ENCODE measurements around the gene CAPZB.

Gene CAPZB

GRCh38 chr1:19404748-19405147 is 80.6 kb downstream of the CAPZB start:
- no peak for DNase-seq

GRCh38 chr1:19403256-19403655 is 82.1 kb downstream of the CAPZB start:
- DNase-seq, result no peak

GRCh38 chr1:19402031-19402813 is 83.1 kb downstream of the CAPZB start:
- no peak for DNase-seq

GRCh38 chr1:19401535-19401889 is 83.8 kb downstream of the CAPZB start:
- no peak for DNase-seq

GRCh38 chr1:19400875-19401534 is 84.3 kb downstream of the CAPZB start:
- DNase-seq, result no peak

GRCh38 chr1:19400192-19400611 is 85.1 kb downstream of the CAPZB start:
- DNase-seq, result no peak

- DNase-seq, result peak in 1 of 2 donors; percentile 18
Measured at GRCh38 chr1:19398309-19398760, 87.0 kb downstream of the CAPZB start.

- no peak for DNase-seq
Measured at GRCh38 chr1:19397217-19397945, 88.0 kb downstream of the CAPZB start.

GRCh38 chr1:19396280-19396679 is 89.1 kb downstream of the CAPZB start:
- no peak for DNase-seq

- no peak for DNase-seq
Measured at GRCh38 chr1:19395678-19396192, 89.6 kb downstream of the CAPZB start.

GRCh38 chr1:19393046-19393445 is 92.3 kb downstream of the CAPZB start:
- DNase-seq, result no peak

- no peak for DNase-seq
Measured at GRCh38 chr1:19392221-19392620, 93.1 kb downstream of the CAPZB start.

- DNase-seq, result no peak
Measured at GRCh38 chr1:19391596-19391981, 93.8 kb downstream of the CAPZB start.

- DNase-seq, result peak; percentile 59 to 60
Measured at GRCh38 chr1:19390901-19391595, 94.3 kb downstream of the CAPZB start.

GRCh38 chr1:19390166-19390850 is 95.0 kb downstream of the CAPZB start:
- DNase-seq, result no peak

- DNase-seq, result no peak
Measured at GRCh38 chr1:19388980-19389379, 96.4 kb downstream of the CAPZB start.

GRCh38 chr1:19387045-19387467 is 98.3 kb downstream of the CAPZB start:
- DNase-seq, result no peak

- no peak for DNase-seq
Measured at GRCh38 chr1:19385869-19386591, 99.3 kb downstream of the CAPZB start.

- DNase-seq, result no peak
Measured at GRCh38 chr1:19385221-19385620, 100.1 kb downstream of the CAPZB start.

- DNase-seq, result no peak
Measured at GRCh38 chr1:19384772-19385187, 100.6 kb downstream of the CAPZB start.

GRCh38 chr1:19384113-19384512 is 101.2 kb downstream of the CAPZB start:
- DNase-seq, result no peak

GRCh38 chr1:19382222-19382621 is 103.1 kb downstream of the CAPZB start:
- DNase-seq, result no peak
